ENCODE data around the gene CLEC3A.

DNA sequence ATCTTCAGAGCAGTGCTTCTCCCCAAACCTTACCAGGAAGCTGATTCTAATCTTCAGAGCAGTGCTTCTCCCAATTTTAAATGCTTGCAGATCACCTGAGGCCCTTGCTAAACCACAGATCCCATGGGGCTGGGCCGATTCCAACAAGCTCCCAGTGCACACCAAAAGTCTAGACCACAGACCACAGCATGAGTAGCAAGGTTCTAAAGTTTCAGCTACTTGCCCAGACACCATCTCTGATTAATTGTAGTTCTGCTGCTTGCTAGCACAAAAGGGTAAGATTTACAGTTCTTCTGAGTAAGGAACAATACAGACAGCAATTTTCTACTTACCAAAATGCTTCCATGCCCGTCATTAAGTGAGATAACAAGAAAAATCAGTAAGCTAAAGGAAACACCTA, 12.2 kb downstream of the CLEC3A start:
- TF ChIP-seq, protein P1, sequence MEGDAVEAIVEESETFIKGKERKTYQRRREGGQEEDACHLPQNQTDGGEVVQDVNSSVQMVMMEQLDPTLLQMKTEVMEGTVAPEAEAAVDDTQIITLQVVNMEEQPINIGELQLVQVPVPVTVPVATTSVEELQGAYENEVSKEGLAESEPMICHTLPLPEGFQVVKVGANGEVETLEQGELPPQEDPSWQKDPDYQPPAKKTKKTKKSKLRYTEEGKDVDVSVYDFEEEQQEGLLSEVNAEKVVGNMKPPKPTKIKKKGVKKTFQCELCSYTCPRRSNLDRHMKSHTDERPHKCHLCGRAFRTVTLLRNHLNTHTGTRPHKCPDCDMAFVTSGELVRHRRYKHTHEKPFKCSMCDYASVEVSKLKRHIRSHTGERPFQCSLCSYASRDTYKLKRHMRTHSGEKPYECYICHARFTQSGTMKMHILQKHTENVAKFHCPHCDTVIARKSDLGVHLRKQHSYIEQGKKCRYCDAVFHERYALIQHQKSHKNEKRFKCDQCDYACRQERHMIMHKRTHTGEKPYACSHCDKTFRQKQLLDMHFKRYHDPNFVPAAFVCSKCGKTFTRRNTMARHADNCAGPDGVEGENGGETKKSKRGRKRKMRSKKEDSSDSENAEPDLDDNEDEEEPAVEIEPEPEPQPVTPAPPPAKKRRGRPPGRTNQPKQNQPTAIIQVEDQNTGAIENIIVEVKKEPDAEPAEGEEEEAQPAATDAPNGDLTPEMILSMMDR (IDR thresholded peaks at IDR 0.05; ENCODE audit: low read depth, low read length, missing input control), result no peak
- TF ChIP-seq, protein P2, sequence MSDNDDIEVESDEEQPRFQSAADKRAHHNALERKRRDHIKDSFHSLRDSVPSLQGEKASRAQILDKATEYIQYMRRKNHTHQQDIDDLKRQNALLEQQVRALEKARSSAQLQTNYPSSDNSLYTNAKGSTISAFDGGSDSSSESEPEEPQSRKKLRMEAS (IDR thresholded peaks at IDR 0.05), result no peak
- no peak for TF ChIP-seq JUND (IDR thresholded peaks at IDR 0.05)
- TF ChIP-seq TAF1 (conservative IDR thresholded peaks at IDR 0.05), result no peak
- no peak for TF ChIP-seq FOXA1 (IDR thresholded peaks at IDR 0.05)
- no peak for TF ChIP-seq NR2F2 (IDR thresholded peaks at IDR 0.05)
- TF ChIP-seq RAD21 (IDR thresholded peaks at IDR 0.05), result no peak
- TF ChIP-seq EGR1 (IDR thresholded peaks at IDR 0.05; ENCODE audit: low read depth in 2 of 2), result no peak
- TF ChIP-seq GABPA (IDR thresholded peaks at IDR 0.05 in 1 of 2, conservative IDR thresholded peaks at IDR 0.05 in 1 of 2), result no peak
- TF ChIP-seq, protein P3, sequence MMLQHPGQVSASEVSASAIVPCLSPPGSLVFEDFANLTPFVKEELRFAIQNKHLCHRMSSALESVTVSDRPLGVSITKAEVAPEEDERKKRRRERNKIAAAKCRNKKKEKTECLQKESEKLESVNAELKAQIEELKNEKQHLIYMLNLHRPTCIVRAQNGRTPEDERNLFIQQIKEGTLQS (IDR thresholded peaks at IDR 0.05), result no peak
- TF ChIP-seq YY1 (IDR thresholded peaks at IDR 0.05), result no peak
- no peak for TF ChIP-seq HNF4A (conservative IDR thresholded peaks at IDR 0.05)

All from liver (tissue), 3 donors.